Cerebellar nuclear complex (tissue), 1 donor: ENCODE results near the gene TNXB.
"Not testable (repeated sequence)": the region's sequence is repeated elsewhere in the genome, so short reads cannot be mapped to it uniquely, and the experiment has no call there.

Source experiments
- DNase-seq, 2 experiments: peaks; one replicate each; lab custom pipeline; 2025; lab: John Stamatoyannopoulos, UW

Gene TNXB

GRCh38 chr6:32111424-32112066 lies 2.4 kb upstream of the TNXB start:
- DNase-seq, result no peak

- DNase-seq, result no peak
These were observed 1.5 kb upstream of the TNXB start for GRCh38 chr6:32110632-32111031.

DNA sequence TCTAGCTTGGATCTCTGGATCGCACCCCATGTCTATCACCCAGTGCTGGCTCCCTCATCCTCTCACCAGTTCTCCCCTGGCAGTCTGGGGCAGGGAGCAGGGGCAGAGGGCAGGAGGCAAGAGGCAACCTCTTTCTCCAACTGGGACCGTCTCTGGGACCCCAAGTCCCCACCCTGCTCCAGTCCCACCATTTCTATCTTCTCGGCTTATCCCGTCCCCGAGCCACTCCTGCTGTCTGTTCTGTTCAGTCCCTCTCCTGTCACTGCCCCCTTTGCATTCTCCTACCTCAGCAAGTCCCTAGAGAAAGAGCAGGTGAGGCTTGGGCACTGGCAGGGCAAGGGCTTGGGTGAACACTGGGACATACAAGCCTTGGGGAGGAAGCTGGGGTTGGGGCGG lies 625 bp upstream of the TNXB start:
- no peak for DNase-seq

- no peak for DNase-seq
These were observed 418 bp downstream of the TNXB start for GRCh38 chr6:32108727-32109113.

- DNase-seq, result no peak
These were observed 977 bp downstream of the TNXB start for GRCh38 chr6:32108094-32108627.

DNA sequence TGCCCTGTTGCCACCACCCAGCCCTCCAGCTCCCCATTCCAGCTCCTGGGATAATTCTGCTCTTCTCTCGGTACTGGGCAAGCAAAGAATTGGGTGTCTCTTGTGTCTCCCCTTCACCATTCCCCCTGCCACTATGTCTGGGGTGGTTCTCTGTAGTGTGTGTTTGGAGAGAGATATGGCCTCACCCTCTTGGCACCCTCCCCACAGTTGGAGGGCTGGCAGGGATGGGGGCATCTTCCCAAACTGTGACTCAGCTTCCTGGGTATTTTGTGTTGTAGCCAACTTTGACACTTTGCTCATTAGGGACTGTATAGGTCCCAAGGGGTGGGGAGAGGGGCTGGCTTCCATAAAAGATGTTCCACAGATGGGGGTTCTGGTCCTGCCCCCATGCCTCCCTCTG lies 1.7 kb downstream of the TNXB start:
- no peak for DNase-seq

GRCh38 chr6:32105433-32105832 lies 3.7 kb downstream of the TNXB start:
- DNase-seq, result no peak

- DNase-seq, result no peak
These were observed 6.9 kb downstream of the TNXB start for GRCh38 chr6:32102255-32102654.

- not testable (repeated sequence) for DNase-seq
These were observed 8.9 kb downstream of the TNXB start for GRCh38 chr6:32100251-32100650.

DNA sequence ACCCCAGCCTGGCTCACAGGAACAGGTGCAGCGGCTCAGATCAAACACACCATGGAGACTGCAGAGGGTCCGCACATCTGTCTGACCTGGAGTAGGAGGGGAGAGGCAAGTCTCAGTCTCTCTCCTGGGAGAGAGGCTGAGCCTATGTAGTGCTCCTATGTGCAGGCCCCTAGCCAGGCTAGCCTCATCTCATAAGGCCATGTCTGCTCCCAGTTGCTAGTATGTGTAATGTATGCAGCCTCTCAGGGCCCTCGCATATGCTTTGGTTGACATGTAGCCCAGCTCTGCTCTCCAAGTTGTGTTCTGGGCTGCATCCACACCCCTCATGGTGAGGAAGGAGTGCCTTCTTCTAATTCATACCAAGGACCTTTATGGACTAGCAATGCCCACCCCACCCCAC lies 11.8 kb downstream of the TNXB start:
- no peak for DNase-seq

DNA sequence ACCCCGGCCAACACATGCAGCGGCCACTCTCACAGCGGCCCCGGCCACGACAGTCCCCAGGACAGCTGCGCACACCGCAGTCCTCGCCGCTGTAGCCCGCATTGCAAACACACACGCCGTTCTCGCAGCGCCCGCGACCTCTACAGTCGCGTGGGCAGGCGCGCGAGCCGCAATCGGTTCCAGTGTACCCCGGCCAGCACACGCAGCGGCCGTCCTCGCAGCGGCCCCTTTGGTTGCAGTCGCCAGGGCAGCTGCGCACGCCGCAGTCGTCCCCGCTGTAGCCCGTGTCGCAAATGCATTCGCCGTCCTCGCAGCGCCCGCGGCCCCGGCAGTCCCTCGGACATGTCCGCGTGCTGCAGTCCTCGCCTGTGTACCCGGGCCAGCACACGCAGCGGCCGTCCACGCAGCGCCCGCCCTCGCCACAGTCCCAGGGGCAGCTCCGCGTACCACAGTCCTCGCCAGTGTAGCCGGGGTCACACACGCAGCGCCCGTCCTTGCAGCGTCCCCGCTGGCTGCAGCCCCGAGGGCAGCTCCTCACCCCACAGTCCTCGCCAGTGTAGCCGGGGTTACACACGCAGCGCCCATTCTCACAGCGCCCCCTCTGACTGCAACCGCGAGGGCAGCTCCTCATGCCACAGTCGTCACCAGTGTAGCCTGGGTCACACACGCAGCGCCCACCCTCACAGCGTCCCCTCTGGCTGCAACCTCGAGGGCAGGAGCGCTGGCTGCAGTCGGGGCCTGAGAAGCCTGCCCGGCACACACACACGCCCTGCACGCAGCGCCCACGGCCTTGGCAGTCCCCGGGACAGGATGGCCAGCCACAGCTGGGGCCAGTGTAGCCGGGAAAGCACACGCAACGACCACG lies 12.5 kb downstream of the TNXB start:
- DNase-seq, result no peak

DNA sequence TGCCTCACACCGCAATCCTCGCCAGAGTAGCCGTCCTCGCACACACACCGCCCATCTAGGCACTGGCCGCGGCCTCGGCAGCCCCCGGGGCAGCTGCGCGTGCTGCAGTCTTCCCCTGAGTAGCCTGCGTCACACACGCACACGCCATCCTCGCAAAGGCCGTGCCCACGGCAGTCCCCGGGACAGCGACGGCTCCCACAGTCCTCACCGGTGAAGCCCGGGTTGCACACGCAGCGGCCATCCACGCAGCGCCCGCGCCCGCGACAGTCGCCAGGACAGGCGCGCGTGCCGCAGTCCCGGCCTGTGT lies 13.1 kb downstream of the TNXB start:
- no peak for DNase-seq

DNA sequence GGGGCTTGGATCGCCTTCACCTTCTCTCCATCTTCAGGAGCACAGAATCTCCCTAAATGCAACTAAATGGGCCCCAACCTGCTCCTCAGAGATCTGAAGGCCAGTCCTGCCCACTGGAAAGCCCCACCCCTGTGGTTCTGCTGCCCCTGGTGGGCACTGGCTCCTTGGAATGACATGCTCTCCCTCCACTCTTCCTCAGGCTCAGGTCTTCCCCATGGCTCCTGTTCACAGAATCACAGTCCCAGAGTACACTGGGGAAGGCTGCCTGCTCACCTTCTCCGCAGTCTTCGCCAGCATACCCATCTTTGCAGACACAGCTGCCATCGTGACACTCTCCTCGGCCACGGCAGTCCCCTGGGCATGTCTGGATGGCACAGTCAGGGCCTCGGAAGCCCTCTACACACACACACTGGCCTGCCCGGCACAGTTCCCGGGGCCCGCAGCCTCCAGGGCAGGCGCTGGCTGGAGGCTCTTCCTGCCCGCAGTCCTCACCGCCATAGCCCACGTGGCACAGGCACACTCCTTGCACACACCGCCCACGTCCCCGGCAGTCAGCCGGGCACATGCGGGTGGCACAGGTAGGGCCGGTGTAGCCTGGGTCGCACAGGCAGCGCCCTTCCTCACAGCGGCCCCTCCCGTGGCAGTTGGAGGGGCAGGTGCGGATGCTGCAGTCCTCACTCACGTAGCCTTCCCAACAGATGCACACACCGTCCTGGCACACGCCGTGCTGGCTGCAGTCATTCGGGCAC lies 13.6 kb downstream of the TNXB start:
- DNase-seq, result no peak

GRCh38 chr6:32092760-32093497 lies 16.2 kb downstream of the TNXB start:
- peak; percentile 78 to 84 for DNase-seq

DNA sequence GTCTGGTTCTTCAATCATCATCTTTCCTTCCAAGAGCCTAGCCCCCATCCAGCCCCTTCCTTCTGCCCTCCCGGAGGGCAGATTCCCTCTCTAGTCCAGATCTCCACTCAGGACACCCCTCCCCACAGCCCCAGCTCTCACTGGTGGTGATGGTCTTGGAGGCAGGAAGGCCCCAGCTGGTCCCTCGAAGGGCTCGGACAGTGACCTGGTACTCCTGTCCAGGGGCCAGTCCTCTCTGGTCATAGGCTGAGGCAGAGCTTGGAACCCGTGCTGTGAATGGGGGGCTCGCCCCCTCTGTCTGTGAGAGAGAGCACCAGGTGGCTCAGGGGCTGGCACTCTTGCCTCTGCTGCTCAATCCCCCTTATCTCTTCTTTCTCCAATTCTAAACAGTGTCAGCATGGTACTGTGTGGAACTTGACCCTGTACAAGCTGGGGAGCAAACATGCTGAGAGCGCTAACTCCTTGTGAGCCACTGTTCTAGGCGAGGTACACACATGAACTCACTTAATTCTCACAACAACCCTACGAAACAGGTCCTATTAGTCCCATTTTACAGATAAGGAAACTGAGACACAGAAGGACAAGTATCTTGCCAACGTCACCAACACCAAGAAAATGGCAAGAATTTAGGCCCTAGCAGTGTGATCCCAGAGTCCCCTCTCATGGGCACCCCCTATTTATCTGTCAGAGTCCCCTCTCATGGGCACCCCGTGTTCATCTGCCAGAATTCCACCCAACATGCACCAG lies 19.9 kb downstream of the TNXB start:
- no peak for DNase-seq

GRCh38 chr6:32088487-32089049 lies 20.6 kb downstream of the TNXB start:
- no peak for DNase-seq

- DNase-seq, result peak in 1 of 2 experiments; percentile 12
These were observed 21.3 kb downstream of the TNXB start for GRCh38 chr6:32087574-32088486.

- DNase-seq, result no peak
These were observed 22.2 kb downstream of the TNXB start for GRCh38 chr6:32086661-32087573.
